ENCODE results near the gene MYLK.

DNA sequence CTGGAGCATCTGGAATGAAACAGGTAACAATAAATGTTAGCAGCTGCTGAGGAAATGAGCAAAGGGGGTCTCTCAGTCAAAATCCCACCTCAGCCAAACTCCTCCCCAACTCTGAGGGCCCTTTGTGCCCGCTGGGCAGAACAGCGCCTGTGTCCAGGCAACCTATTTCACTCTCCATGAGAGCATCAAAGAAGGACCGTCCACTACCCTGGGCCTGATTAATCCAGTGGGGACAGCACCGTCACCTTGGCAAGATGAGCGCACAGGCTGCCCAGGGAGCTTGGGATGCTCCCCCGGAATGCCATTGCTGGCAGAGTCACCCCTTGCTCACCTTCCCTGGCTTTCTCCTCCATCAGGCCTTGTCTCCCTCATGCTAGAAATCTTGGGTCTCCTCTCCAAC lies 201.8 kb downstream of the MYLK start:
- TF ChIP-seq, protein P1, sequence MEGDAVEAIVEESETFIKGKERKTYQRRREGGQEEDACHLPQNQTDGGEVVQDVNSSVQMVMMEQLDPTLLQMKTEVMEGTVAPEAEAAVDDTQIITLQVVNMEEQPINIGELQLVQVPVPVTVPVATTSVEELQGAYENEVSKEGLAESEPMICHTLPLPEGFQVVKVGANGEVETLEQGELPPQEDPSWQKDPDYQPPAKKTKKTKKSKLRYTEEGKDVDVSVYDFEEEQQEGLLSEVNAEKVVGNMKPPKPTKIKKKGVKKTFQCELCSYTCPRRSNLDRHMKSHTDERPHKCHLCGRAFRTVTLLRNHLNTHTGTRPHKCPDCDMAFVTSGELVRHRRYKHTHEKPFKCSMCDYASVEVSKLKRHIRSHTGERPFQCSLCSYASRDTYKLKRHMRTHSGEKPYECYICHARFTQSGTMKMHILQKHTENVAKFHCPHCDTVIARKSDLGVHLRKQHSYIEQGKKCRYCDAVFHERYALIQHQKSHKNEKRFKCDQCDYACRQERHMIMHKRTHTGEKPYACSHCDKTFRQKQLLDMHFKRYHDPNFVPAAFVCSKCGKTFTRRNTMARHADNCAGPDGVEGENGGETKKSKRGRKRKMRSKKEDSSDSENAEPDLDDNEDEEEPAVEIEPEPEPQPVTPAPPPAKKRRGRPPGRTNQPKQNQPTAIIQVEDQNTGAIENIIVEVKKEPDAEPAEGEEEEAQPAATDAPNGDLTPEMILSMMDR (optimal IDR thresholded peaks at IDR 0.05 in 1 of 3, IDR thresholded peaks at IDR 0.05 in 1 of 3, conservative IDR thresholded peaks at IDR 0.05 in 1 of 3; ENCODE audit: extremely low read depth in 1 of 3, insufficient read depth in 2 of 3, low read length in 3 of 3) = no peak
- TF ChIP-seq EZH2 (IDR thresholded peaks at IDR 0.05; ENCODE audit: low read length) = no peak

All from keratinocyte (primary cell).